DND-41 (cell line): Measurements from ENCODE around the gene BST1.

Experiments used
- ATAC-seq: fragments of 200-7000 bp; cut with Tn5 transposase; 3 replicates; pipeline ENCODE4 v1.9.1; 2021; ENCODE audit warnings: low read depth; ENCODE audit not compliant: insufficient read depth
- DNase-seq: peaks from one replicate; pipeline ENCODE4 v3.0.0-alpha.2; 2020
- H2AFZ ChIP-seq: 2 replicates; pipeline ENCODE4 v1.6.0; 2012; ENCODE audit warnings: low read depth, low read length
- H3K27ac ChIP-seq: 2 replicates; pipeline ENCODE4 v1.5.1; 2012; ENCODE audit warnings: low read length, inconsistent platforms
- H3K27me3 ChIP-seq: fragments of 200-600 bp; sonication (generic); 2 replicates; pipeline ENCODE4 v1.6.0; 2012; ENCODE audit warnings: low read length, mild to moderate bottlenecking, inconsistent platforms; ENCODE audit not compliant: insufficient read depth, poor library complexity
- H3K36me3 ChIP-seq: 2 replicates; pipeline ENCODE4 v1.5.1; 2012; ENCODE audit warnings: low read length, inconsistent platforms; ENCODE audit not compliant: insufficient read depth
- H3K4me1 ChIP-seq: 2 replicates; pipeline ENCODE4 v1.5.1; 2012; ENCODE audit warnings: mild to moderate bottlenecking, low read length; ENCODE audit not compliant: insufficient read depth
- H3K4me2 ChIP-seq: 2 replicates; pipeline ENCODE4 v1.6.0; 2012; ENCODE audit warnings: mild to moderate bottlenecking, moderate library complexity, low read length, inconsistent platforms; ENCODE audit not compliant: insufficient read depth
- H3K4me3 ChIP-seq, 2 experiments: fragments of 200-600 bp in 1 of 2; shearing (Covaris generic) in 1 of 2; 2 replicates each; pipeline ENCODE4 v1.5.1; 2012 to 2016; ENCODE audit warnings: inconsistent platforms in 2 of 2, low read length in 2 of 2, mild to moderate bottlenecking in 2 of 2, low read depth in 1 of 2, moderate library complexity in 1 of 2
- H3K79me2 ChIP-seq: 2 replicates; pipeline ENCODE4 v1.6.0; 2012; ENCODE audit warnings: low read length, inconsistent platforms; ENCODE audit not compliant: insufficient read depth
- H3K9ac ChIP-seq: 2 replicates; pipeline ENCODE4 v1.6.0; 2012; ENCODE audit warnings: low read depth, mild to moderate bottlenecking, inconsistent platforms, low read length, moderate library complexity
- H3K9me3 ChIP-seq: 2 replicates; pipeline ENCODE4 v1.5.1; 2012; ENCODE audit warnings: low read length, moderate library complexity, mild to moderate bottlenecking, inconsistent platforms; ENCODE audit not compliant: insufficient read depth, severe bottlenecking
- H4K20me1 ChIP-seq: 2 replicates; pipeline ENCODE4 v1.6.0; 2012; ENCODE audit warnings: low read length; ENCODE audit not compliant: insufficient read depth
- EZH2 ChIP-seq: IDR thresholded peaks from 3 replicates; pipeline ENCODE4 v1.6.1; 2012; ENCODE audit warnings: borderline replicate concordance, low read depth, mild to moderate bottlenecking, moderate library complexity, low read length, inconsistent platforms; ENCODE audit not compliant: severe bottlenecking
- TF ChIP-seq, protein P1 (sequence below): IDR thresholded peaks from 2 replicates; pipeline ENCODE4 v1.5.1; 2012; ENCODE audit warnings: borderline replicate concordance, low read length, moderate library complexity, mild to moderate bottlenecking; ENCODE audit not compliant: poor library complexity, severe bottlenecking; ENCODE audit errors: extremely low read depth

BST1 gene

DNA sequence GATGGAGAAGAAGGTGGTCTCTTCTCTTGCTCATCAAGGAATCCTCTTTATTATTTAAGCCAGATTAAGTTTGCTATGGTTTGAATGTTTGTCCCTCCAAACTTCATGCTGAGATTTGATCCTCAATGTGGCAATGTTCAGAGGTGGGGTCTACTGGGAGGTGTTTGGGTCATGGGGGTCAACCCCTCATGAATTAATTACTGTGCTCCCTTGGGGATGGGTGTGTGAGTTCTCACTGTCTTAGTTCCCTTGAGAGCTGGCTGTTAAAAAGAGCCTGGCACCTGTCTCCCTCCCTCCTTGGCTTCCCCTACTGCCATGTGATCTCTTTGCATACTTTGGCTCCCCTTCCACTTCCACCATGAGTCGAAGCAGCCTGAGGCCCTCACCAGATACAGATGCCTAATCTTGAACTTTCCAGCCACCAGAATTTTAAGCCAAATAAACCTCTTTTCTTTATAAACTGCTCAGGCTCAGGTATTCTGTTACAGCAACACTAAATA, 39.3 kb downstream of the BST1 start:
- Histone ChIP-seq H3K79me2 (peaks cover 45% of the 10 kb centered on the region), H3K9ac (peak overlapping the region; percentile 42; the same call in 1 of the 2 replicates), H3K4me3 (peak overlapping the region in 1 of 2 experiments; percentile 3; a peak in 1 of 4 replicates), H3K27ac (peak overlapping the region; percentile 86), H2AFZ (no peak overlapping the region), H3K36me3 (no peaks in the 10 kb centered on the region), H4K20me1 (no peaks in the 10 kb centered on the region), H3K27me3 (no peaks in the 10 kb centered on the region), H3K4me2 (peak overlapping the region; percentile 31; the same call in 1 of the 2 replicates), H3K4me1 (peaks cover 99% of the 10 kb centered on the region), H3K9me3 (peaks cover 19% of the 10 kb centered on the region)
- no peak for TF ChIP-seq EZH2
- TF ChIP-seq, protein P1, sequence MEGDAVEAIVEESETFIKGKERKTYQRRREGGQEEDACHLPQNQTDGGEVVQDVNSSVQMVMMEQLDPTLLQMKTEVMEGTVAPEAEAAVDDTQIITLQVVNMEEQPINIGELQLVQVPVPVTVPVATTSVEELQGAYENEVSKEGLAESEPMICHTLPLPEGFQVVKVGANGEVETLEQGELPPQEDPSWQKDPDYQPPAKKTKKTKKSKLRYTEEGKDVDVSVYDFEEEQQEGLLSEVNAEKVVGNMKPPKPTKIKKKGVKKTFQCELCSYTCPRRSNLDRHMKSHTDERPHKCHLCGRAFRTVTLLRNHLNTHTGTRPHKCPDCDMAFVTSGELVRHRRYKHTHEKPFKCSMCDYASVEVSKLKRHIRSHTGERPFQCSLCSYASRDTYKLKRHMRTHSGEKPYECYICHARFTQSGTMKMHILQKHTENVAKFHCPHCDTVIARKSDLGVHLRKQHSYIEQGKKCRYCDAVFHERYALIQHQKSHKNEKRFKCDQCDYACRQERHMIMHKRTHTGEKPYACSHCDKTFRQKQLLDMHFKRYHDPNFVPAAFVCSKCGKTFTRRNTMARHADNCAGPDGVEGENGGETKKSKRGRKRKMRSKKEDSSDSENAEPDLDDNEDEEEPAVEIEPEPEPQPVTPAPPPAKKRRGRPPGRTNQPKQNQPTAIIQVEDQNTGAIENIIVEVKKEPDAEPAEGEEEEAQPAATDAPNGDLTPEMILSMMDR, result no peak
- peak; percentile 69 for DNase-seq
- ATAC-seq, result peak; percentile 77

- no peaks in the 10 kb centered on the region for H4K20me1 ChIP-seq
- ATAC-seq (peak; percentile 81), DNase-seq (peak; percentile 62)
- TF ChIP-seq EZH2, result no peak
- TF ChIP-seq, protein P1, result no peak
- H3K27ac ChIP-seq, result peak overlapping the region; percentile 86
- H3K36me3 ChIP-seq, result no peaks in the 10 kb centered on the region
- no peak overlapping the region for H2AFZ ChIP-seq
- H3K4me3 ChIP-seq, result peak overlapping the region in 1 of 2 experiments; percentile 3; a peak in 1 of 4 replicates
- peaks cover 42% of the 10 kb centered on the region for H3K79me2 ChIP-seq
- no peaks in the 10 kb centered on the region for H3K27me3 ChIP-seq
- H3K4me1 ChIP-seq, result peaks cover 96% of the 10 kb centered on the region
- peak overlapping the region; percentile 42 for H3K9ac ChIP-seq
- H3K4me2 ChIP-seq, result peak overlapping the region; percentile 31
- peaks cover 19% of the 10 kb centered on the region for H3K9me3 ChIP-seq
Measured at GRCh38 chr4:15742637-15743036, 39.8 kb downstream of the BST1 start.

- Histone ChIP-seq H3K9me3 (peaks cover 19% of the 10 kb centered on the region), H3K27ac (peak overlapping the region; percentile 86), H4K20me1 (no peaks in the 10 kb centered on the region), H3K4me3 (peak overlapping the region in 1 of 2 experiments; percentile 25; a peak in 1 of 4 replicates), H2AFZ (no peak overlapping the region), H3K4me2 (peak overlapping the region; percentile 31), H3K4me1 (peaks cover 85% of the 10 kb centered on the region), H3K79me2 (peaks cover 38% of the 10 kb centered on the region), H3K9ac (peak overlapping the region; percentile 42), H3K27me3 (no peaks in the 10 kb centered on the region), H3K36me3 (no peaks in the 10 kb centered on the region)
- DNase-seq, result no peak
- TF ChIP-seq EZH2, result no peak
- TF ChIP-seq, protein P1, result no peak
- ATAC-seq, result no peak
Measured at GRCh38 chr4:15744016-15744545, 41.2 kb downstream of the BST1 start.
